ENCODE results near the gene ACADVL.

Gene ACADVL

GRCh38 chr17:7175330-7175733 lies 44.4 kb upstream of the ACADVL start:
- H3K36me3 ChIP-seq (ENCODE audit: insufficient read depth): no peaks in the 10 kb centered on the region
- H3K4me1 ChIP-seq (ENCODE audit: low read depth, poor library complexity, severe bottlenecking): no peaks in the 10 kb centered on the region
- TF ChIP-seq CTCF (conservative IDR thresholded peaks at IDR 0.05; ENCODE audit: low read depth, low read length): no peak
- H3K27me3 ChIP-seq (ENCODE audit: insufficient read depth, low read depth): no peaks in the 10 kb centered on the region
- no peak overlapping the region for H3K9ac ChIP-seq
- no peaks in the 10 kb centered on the region for H3K79me2 ChIP-seq (ENCODE audit: insufficient read depth, low read depth)
- no peaks in the 10 kb centered on the region for H4K20me1 ChIP-seq (ENCODE audit: insufficient read depth)
- no peak overlapping the region for H2AFZ ChIP-seq (ENCODE audit: low read depth)
- H3K4me3 ChIP-seq (IDR thresholded peaks at IDR 0.05; ENCODE audit: insufficient read depth, low read depth, low read length): no peak overlapping the region
- H3K4me2 ChIP-seq: no peak overlapping the region
- no peak overlapping the region for H3K27ac ChIP-seq

GRCh38 chr17:7176107-7176840 lies 43.5 kb upstream of the ACADVL start:
- no peaks in the 10 kb centered on the region for H3K79me2 ChIP-seq (ENCODE audit: insufficient read depth, low read depth)

DNA sequence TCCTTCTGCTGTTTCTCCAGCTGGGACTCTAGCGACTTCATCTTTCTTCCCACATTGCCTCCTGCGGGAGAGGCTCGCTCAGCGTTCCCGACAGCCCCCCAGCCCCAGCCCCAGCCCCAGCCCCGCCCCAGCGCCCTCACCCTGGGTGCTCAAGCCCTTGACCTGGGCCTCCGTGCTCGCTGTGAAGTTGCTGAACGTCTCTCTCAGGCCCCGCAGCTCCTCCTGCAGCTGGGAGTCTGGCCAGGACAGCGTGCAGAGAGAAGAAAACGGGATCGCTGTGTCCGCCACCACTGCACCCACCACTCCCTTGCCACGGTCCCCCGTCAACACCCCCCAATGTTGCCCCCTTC lies 42.9 kb upstream of the ACADVL start:
- TF ChIP-seq CTCF (conservative IDR thresholded peaks at IDR 0.05; ENCODE audit: low read depth, low read length): no peak
- Histone ChIP-seq H3K4me3 (IDR thresholded peaks at IDR 0.05; ENCODE audit: insufficient read depth, low read depth, low read length) (no peak overlapping the region), H3K36me3 (ENCODE audit: insufficient read depth) (no peaks in the 10 kb centered on the region), H3K4me2 (no peak overlapping the region), H4K20me1 (ENCODE audit: insufficient read depth) (no peaks in the 10 kb centered on the region), H3K4me1 (ENCODE audit: low read depth, poor library complexity, severe bottlenecking) (no peaks in the 10 kb centered on the region), H3K9ac (no peak overlapping the region), H3K79me2 (ENCODE audit: insufficient read depth, low read depth) (no peaks in the 10 kb centered on the region), H3K27me3 (ENCODE audit: insufficient read depth, low read depth) (no peaks in the 10 kb centered on the region), H2AFZ (ENCODE audit: low read depth) (no peak overlapping the region), H3K27ac (no peak overlapping the region)

More at GRCh38 chr17:7176107-7176840, 43.5 kb upstream of the ACADVL start:
- H3K27me3 ChIP-seq (ENCODE audit: insufficient read depth, low read depth): no peaks in the 10 kb centered on the region
- no peak overlapping the region for H3K4me2 ChIP-seq
- H3K4me1 ChIP-seq (ENCODE audit: low read depth, poor library complexity, severe bottlenecking): no peaks in the 10 kb centered on the region
- no peak overlapping the region for H3K9ac ChIP-seq
- no peak overlapping the region for H2AFZ ChIP-seq (ENCODE audit: low read depth)
- no peak overlapping the region for H3K27ac ChIP-seq
- H3K36me3 ChIP-seq (ENCODE audit: insufficient read depth): no peaks in the 10 kb centered on the region
- no peaks in the 10 kb centered on the region for H4K20me1 ChIP-seq (ENCODE audit: insufficient read depth)
- no peak for TF ChIP-seq CTCF (conservative IDR thresholded peaks at IDR 0.05; ENCODE audit: low read depth, low read length)
- no peak overlapping the region for H3K4me3 ChIP-seq (IDR thresholded peaks at IDR 0.05; ENCODE audit: insufficient read depth, low read depth, low read length)

DNA sequence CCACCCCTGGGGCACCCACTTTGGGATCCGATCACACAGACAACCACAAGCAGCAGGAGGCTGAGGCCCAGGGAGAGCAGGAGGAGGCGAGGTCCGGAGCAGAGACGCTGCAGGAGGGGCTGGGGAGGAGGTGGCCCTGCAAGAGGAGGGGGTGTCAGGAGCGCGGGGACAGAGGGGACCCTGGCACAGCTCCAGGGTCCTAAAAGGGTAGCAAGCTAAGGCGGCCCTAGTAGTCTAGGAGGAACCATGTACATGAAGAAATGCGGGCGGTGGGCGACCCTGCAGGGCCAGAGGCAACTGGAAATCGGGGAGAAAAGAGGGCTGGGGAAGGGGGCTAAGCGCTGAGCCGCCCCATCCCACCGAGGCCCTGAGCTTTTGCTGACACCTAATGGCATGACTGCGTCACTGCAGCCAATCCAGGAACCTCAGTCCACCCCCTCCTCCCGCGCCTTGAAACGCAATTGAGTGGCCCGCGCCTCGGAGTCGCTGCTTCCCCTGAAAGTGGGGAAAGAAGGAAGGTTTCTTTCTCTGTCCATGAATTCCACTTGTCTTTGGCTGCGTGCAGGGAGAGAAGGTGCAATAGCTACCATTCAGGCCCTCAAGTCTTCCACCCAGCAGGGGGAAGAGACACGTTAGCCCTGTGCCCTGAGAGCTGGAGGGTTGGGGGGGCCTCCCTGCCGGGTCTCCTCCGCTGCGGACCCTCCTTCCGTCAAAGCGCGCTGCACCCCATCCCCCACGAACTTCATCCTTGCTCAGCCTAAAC lies 42.4 kb upstream of the ACADVL start:
- H3K9ac ChIP-seq: no peak overlapping the region
- H3K27ac ChIP-seq: no peak overlapping the region
- no peaks in the 10 kb centered on the region for H3K36me3 ChIP-seq (ENCODE audit: insufficient read depth)
- H3K79me2 ChIP-seq (ENCODE audit: insufficient read depth, low read depth): no peaks in the 10 kb centered on the region
- H3K4me2 ChIP-seq: 0 out of 2 replicates have a peak overlapping the region, but pooled peaks have one; percentile 42
- peak; percentile 56 for TF ChIP-seq CTCF (conservative IDR thresholded peaks at IDR 0.05; ENCODE audit: low read depth, low read length)
- H4K20me1 ChIP-seq (ENCODE audit: insufficient read depth): no peaks in the 10 kb centered on the region
- no peaks in the 10 kb centered on the region for H3K4me1 ChIP-seq (ENCODE audit: low read depth, poor library complexity, severe bottlenecking)
- no peak overlapping the region for H3K4me3 ChIP-seq (IDR thresholded peaks at IDR 0.05; ENCODE audit: insufficient read depth, low read depth, low read length)
- H3K27me3 ChIP-seq (ENCODE audit: insufficient read depth, low read depth): no peaks in the 10 kb centered on the region
- H2AFZ ChIP-seq (ENCODE audit: low read depth): peak overlapping the region; percentile 22; the same call in 1 of the 2 replicates
